DND-41 (cell line): ENCODE data around the gene UGT1A8.

Experiments
- ATAC-seq: fragments of 200-7000 bp; cut with Tn5 transposase; 3 replicates; pipeline ENCODE4 v1.9.1; 2021; ENCODE audit warnings: low read depth; ENCODE audit not compliant: insufficient read depth
- DNase-seq: peaks from one replicate; pipeline ENCODE4 v3.0.0-alpha.2; 2020
- H2AFZ ChIP-seq: 2 replicates; pipeline ENCODE4 v1.6.0; 2012; ENCODE audit warnings: low read depth, low read length
- H3K27ac ChIP-seq: 2 replicates; pipeline ENCODE4 v1.5.1; 2012; ENCODE audit warnings: low read length, inconsistent platforms
- H3K27me3 ChIP-seq: fragments of 200-600 bp; sonication (generic); 2 replicates; pipeline ENCODE4 v1.6.0; 2012; ENCODE audit warnings: low read length, mild to moderate bottlenecking, inconsistent platforms; ENCODE audit not compliant: insufficient read depth, poor library complexity
- H3K36me3 ChIP-seq: 2 replicates; pipeline ENCODE4 v1.5.1; 2012; ENCODE audit warnings: low read length, inconsistent platforms; ENCODE audit not compliant: insufficient read depth
- H3K4me1 ChIP-seq: 2 replicates; pipeline ENCODE4 v1.5.1; 2012; ENCODE audit warnings: mild to moderate bottlenecking, low read length; ENCODE audit not compliant: insufficient read depth
- H3K4me2 ChIP-seq: 2 replicates; pipeline ENCODE4 v1.6.0; 2012; ENCODE audit warnings: mild to moderate bottlenecking, moderate library complexity, low read length, inconsistent platforms; ENCODE audit not compliant: insufficient read depth
- H3K4me3 ChIP-seq, 2 experiments: fragments of 200-600 bp in 1 of 2; shearing (Covaris generic) in 1 of 2; 2 replicates each; pipeline ENCODE4 v1.5.1; 2012 to 2016; ENCODE audit warnings: inconsistent platforms in 2 of 2, low read length in 2 of 2, mild to moderate bottlenecking in 2 of 2, low read depth in 1 of 2, moderate library complexity in 1 of 2
- H3K79me2 ChIP-seq: 2 replicates; pipeline ENCODE4 v1.6.0; 2012; ENCODE audit warnings: low read length, inconsistent platforms; ENCODE audit not compliant: insufficient read depth
- H3K9ac ChIP-seq: 2 replicates; pipeline ENCODE4 v1.6.0; 2012; ENCODE audit warnings: low read depth, mild to moderate bottlenecking, inconsistent platforms, low read length, moderate library complexity
- H3K9me3 ChIP-seq: 2 replicates; pipeline ENCODE4 v1.5.1; 2012; ENCODE audit warnings: low read length, moderate library complexity, mild to moderate bottlenecking, inconsistent platforms; ENCODE audit not compliant: insufficient read depth, severe bottlenecking
- H4K20me1 ChIP-seq: 2 replicates; pipeline ENCODE4 v1.6.0; 2012; ENCODE audit warnings: low read length; ENCODE audit not compliant: insufficient read depth
- CTCF ChIP-seq: IDR thresholded peaks from 2 replicates; pipeline ENCODE4 v1.5.1; 2012; ENCODE audit warnings: borderline replicate concordance, low read length, moderate library complexity, mild to moderate bottlenecking; ENCODE audit not compliant: poor library complexity, severe bottlenecking; ENCODE audit errors: extremely low read depth
- EZH2 ChIP-seq: IDR thresholded peaks from 3 replicates; pipeline ENCODE4 v1.6.1; 2012; ENCODE audit warnings: borderline replicate concordance, low read depth, mild to moderate bottlenecking, moderate library complexity, low read length, inconsistent platforms; ENCODE audit not compliant: severe bottlenecking

UGT1A8 gene

DNA sequence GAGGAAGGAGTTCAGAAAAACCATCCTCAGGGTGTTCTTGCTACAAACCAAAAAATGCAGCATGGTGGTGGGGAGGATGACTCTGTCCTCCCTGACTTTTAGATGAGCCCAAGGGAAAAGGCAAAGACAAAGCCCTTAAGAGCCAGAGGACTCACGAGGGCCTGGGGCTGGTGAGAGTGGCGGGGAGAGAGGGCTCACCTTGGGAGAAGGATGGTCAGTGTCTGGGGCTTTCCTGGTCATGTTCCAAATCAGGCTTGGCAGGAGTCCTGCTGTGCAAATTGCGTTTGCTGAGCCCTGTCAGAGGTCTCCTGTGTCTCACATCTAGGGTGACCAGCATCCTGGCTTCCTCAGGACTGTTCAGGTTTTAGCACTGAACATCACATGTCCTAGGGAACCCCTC lies 147.3 kb downstream of the UGT1A8 start:
- TF ChIP-seq EZH2 (no peak), CTCF (no peak)
- no peaks in the 10 kb centered on the region for H3K36me3 ChIP-seq
- ATAC-seq (no peak), DNase-seq (no peak)
- no peaks in the 10 kb centered on the region for H4K20me1 ChIP-seq
- H3K27me3 ChIP-seq, result peaks cover 10% of the 10 kb centered on the region
- no peak overlapping the region for H3K27ac ChIP-seq
- H3K9me3 ChIP-seq, result no peaks in the 10 kb centered on the region
- H3K4me1 ChIP-seq, result no peaks in the 10 kb centered on the region
- no peak overlapping the region for H3K9ac ChIP-seq
- no peak overlapping the region for H2AFZ ChIP-seq
- H3K4me2 ChIP-seq, result no peak overlapping the region
- no peaks in the 10 kb centered on the region for H3K79me2 ChIP-seq
- no peak overlapping the region for H3K4me3 ChIP-seq

DNA sequence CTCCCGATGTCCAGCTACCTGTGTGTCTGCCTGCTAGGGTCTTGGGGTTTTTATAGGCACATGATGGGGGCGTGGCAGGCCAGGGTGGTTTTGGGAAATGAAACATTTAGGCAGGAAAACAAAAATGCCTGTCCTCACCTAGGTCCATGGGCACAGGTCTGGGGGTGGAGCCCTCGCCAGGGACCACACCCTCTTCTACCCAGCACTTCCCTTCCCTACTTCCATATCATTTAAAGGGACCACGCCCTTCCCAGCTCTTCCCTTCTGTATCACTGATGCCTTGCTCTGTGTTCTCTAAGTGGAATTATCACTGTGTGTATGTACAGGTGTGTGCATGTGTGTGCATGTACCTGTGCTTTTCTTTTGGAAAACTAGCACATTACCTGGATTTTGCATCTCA lies 149.0 kb downstream of the UGT1A8 start:
- Histone ChIP-seq H4K20me1 (no peaks in the 10 kb centered on the region), H3K9me3 (no peaks in the 10 kb centered on the region), H3K36me3 (no peaks in the 10 kb centered on the region), H3K27ac (no peak overlapping the region), H3K4me2 (no peak overlapping the region), H3K27me3 (peaks cover 7% of the 10 kb centered on the region), H3K79me2 (no peaks in the 10 kb centered on the region), H3K4me3 (no peak overlapping the region), H3K4me1 (no peaks in the 10 kb centered on the region), H3K9ac (no peak overlapping the region), H2AFZ (no peak overlapping the region)
- no peak for ATAC-seq
- TF ChIP-seq CTCF, result no peak
- TF ChIP-seq EZH2, result no peak
- DNase-seq, result no peak

DNA sequence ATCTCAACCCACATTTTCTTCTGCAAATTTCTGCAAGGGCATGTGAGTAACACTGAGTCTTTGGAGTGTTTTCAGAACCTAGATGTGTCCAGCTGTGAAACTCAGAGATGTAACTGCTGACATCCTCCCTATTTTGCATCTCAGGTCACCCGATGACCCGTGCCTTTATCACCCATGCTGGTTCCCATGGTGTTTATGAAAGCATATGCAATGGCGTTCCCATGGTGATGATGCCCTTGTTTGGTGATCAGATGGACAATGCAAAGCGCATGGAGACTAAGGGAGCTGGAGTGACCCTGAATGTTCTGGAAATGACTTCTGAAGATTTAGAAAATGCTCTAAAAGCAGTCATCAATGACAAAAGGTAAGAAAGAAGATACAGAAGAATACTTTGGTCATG lies 150.6 kb downstream of the UGT1A8 start:
- Histone ChIP-seq H4K20me1 (no peaks in the 10 kb centered on the region), H3K27ac (no peak overlapping the region), H3K4me1 (no peaks in the 10 kb centered on the region), H3K9me3 (no peaks in the 10 kb centered on the region), H3K79me2 (no peaks in the 10 kb centered on the region), H3K36me3 (no peaks in the 10 kb centered on the region), H3K4me2 (no peak overlapping the region), H3K4me3 (no peak overlapping the region), H2AFZ (no peak overlapping the region), H3K27me3 (peaks cover 7% of the 10 kb centered on the region), H3K9ac (no peak overlapping the region)
- ATAC-seq, result no peak
- no peak for DNase-seq
- no peak for TF ChIP-seq EZH2
- TF ChIP-seq CTCF, result no peak

DNA sequence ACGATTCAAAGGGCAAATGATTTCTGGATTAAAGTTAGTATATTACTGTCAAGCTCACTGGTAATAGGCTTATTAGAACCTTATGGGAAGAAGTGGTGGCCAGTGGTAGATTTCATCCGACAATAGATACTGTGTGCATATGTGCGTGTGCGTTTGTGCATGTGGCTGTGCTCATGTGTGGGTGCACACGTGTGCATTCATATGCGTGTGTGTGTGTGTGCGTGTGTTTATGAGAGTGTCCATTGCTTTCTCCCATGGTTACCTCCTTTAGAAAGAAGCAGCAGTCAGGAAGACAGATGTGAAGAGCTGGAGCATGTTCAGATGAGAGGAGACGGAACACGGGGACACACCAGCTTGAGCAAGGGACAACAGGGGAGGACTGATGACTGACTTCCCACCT lies 151.8 kb downstream of the UGT1A8 start:
- Histone ChIP-seq H3K4me3 (no peak overlapping the region), H3K9me3 (no peaks in the 10 kb centered on the region), H2AFZ (no peak overlapping the region), H3K4me1 (no peaks in the 10 kb centered on the region), H4K20me1 (no peaks in the 10 kb centered on the region), H3K27me3 (peaks cover 4% of the 10 kb centered on the region), H3K4me2 (no peak overlapping the region), H3K36me3 (no peaks in the 10 kb centered on the region), H3K27ac (no peak overlapping the region), H3K9ac (no peak overlapping the region), H3K79me2 (no peaks in the 10 kb centered on the region)
- no peak for DNase-seq
- no peak for ATAC-seq
- TF ChIP-seq CTCF (no peak), EZH2 (no peak)
